Testis (tissue), 2 donors: ENCODE results near the gene ROBO4.

Source experiments
- CTCF ChIP-seq, 3 experiments: fragments of 450-650 bp in 2 of 3; fragments of 200-600 bp in 1 of 3; sonication (generic) in 1 of 3; IDR thresholded peaks; one replicate each; pipeline ENCODE4 v1.5.1; 2016 to 2019; ENCODE audit warnings: antibody characterized with exemption in 3 of 3, mild to moderate bottlenecking in 2 of 3, moderate library complexity in 1 of 3
- POLR2A ChIP-seq: fragments of 450-650 bp; IDR thresholded peaks from one replicate; pipeline ENCODE4 v1.6.1; 2017; ENCODE audit warnings: antibody characterized with exemption, mild to moderate bottlenecking, moderate library complexity

- TF ChIP-seq CTCF (IDR thresholded peaks at IDR 0.05) (no peak), POLR2A (no peak)
Observed at GRCh38 chr11:124892146-124892545, 5.5 kb downstream of the ROBO4 start.
